GM12873 (cell line): ENCODE results near the gene INPP5E.

Source experiments
- TF ChIP-seq, protein P1 (sequence below): IDR thresholded peaks from 2 replicates; pipeline ENCODE4 v1.5.1; 2012; ENCODE audit warnings: low read depth, mild to moderate bottlenecking, moderate library complexity, low read length, control low read depth; ENCODE audit not compliant: insufficient read depth; ENCODE audit errors: missing control alignments

The INPP5E gene

DNA sequence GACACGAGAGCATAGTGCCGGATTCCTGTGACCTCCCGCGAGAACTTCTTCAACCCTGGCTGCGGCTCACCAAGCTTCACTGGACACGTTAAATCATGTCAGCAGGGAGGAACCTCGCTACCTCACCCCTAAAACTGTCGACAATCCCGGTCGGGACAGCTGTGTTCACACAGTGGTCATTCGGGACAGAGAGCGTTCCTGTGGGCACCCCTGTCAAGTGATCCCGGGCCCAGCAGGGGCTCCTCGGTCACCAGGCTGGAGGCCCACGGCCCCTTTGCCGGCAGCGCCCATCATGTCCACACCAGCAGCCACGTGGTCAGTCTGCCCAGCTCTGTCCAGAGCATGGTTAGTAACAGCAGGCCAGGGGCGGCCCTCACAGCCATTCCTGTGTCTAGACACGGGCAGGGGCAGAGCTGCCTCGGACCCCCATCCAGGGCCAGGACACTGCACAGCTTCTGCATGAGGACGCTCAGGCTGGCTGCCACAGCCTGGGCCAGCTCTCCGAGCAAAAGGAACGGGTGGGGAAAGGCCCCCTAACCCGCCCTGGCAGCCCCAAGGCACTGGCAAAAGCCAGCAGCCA, 3.5 kb downstream of the INPP5E start:
- TF ChIP-seq, protein P1, sequence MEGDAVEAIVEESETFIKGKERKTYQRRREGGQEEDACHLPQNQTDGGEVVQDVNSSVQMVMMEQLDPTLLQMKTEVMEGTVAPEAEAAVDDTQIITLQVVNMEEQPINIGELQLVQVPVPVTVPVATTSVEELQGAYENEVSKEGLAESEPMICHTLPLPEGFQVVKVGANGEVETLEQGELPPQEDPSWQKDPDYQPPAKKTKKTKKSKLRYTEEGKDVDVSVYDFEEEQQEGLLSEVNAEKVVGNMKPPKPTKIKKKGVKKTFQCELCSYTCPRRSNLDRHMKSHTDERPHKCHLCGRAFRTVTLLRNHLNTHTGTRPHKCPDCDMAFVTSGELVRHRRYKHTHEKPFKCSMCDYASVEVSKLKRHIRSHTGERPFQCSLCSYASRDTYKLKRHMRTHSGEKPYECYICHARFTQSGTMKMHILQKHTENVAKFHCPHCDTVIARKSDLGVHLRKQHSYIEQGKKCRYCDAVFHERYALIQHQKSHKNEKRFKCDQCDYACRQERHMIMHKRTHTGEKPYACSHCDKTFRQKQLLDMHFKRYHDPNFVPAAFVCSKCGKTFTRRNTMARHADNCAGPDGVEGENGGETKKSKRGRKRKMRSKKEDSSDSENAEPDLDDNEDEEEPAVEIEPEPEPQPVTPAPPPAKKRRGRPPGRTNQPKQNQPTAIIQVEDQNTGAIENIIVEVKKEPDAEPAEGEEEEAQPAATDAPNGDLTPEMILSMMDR = no peak

DNA sequence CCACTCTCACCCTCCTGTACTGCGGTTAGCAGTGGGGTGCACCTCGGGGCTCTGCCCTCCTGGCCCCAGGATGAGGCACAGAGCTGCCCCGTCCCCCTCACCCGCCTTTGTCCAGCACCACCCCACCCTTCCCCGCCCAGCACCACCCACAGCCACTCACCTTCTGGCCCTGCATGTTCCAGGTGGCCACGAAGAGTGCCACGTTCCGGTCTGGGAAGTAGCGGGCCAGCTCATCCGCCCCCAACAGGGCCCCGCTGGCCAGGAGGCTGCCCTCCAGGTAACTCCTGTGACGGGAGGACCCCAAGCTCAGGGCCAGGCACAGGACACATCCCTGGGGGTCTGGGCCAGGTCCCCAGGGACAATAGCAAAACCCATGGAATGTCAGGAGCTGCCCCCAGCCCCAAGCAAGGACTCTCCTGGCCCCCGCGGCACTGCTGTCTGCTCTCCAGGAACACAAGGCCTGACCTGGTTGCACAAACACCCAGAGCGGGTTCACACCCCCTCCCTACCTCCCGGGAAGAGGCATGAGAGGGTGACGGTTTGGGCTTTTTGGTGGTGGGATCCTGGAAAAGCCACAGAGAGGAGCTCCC, 5.0 kb downstream of the INPP5E start:
- TF ChIP-seq, protein P1 = no peak

DNA sequence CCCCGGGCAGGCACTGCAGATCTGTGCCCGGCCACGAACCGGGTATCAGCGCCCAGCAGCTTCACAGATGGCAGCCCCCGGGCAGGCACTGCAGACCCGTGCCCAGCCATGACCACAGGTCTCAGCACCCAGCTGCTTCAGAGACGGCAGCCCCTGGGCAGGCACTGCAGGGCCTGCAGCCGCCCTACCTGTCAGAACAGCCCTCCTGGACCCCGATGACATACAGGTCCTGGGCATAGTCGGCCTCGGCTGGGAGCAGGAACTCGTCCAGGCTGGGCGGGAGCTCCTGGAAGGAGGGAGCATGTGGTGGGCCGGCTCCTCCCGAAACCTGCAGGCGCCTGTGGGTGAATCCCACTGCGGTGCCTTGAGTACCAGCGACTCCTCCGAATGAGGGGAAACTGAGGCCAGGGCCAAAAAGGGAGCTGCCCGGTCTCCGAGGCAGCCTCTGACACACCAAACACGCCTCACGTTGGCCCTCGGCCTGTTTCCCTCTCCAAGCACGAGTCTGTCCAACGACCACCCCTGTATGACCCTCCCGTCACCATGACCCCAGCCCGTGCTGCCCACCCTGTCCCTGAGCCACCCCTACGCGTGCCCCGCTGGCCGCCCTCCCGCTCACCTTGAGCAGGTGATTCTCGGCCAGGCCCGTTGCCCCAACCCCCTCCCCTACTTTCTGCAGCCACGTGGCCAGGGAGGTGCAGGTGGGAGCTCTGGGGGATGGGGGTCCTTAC, 5.6 kb downstream of the INPP5E start:
- TF ChIP-seq, protein P1 = no peak

DNA sequence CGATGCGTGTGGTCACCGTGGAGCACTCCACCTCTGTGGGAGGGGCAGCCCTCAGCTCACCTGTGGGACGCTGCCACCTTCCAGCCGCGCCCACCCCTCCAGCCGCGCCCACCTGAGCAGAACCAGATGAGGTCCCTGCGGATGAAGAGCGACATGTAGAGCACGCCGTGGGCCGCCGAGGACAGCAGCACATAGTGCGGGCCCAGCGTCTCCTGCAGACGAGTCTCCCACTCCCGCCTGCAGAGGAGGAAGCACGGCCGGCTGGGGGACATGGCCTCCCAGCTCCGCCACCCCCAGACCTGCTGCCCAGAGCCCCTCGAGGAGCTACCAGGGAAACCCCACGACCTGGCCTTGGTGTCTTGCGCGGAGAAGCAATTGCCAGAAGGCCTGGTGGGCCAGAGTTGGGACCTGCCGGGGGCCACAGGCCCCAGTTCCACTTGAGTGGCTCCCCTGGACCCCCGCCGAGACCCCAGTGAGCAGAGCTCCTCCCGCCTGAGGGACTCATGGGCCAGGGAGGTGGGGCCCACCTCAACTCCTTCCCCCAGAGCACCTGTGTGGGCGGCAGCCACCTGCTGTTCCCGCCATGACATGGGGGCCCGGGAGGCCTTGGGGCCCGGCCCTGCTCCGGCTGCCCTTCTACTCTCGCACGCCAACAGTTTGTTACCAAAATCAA, 6.5 kb downstream of the INPP5E start:
- TF ChIP-seq, protein P1 = no peak

DNA sequence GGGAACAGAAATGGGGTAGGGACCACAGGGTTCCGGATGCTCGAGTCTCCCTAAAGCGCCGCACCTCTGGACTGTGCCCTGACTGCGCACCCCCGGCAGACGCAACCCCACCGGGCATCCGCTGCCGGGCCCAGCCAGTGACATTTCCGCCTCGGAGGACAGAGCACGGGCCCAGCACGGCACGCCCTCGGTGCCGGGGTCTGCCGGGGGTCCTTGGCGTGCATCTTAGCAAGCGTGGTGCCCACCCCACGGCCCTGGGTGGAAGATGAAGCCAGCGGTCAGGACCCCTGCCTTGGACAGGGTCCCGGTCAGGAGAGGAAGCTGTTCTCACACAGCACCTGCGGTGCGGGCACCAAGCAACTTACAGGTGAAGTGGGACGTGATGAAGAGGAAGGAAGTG, 7.1 kb downstream of the INPP5E start:
- TF ChIP-seq, protein P1 = no peak

DNA sequence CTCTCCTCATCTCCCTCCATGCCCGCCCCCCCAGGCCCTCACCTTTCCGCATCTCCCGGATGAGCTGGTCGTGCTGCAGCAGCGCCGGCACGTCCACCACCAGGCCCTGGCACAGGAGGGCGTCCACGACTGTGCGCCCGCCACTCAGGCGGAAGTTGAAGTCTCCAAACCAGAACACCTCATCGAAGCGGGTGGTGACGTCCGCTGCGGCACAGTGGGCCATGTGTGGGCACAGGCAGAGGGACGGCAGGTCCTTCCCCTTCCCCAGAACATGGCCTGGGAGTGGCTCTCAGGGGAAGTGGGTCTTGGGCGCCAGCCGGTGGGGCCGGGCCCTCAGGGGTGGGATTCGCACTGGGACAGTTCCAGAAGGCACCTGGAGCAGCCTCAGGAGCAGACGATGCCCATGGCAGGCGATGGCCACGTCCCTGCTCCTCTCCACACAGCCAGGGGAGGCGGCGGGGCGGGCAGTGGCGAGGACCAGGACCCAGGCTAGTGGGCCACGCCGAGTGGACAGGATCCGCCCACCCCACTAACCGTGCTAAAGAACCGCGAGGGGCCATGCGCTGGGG, 7.8 kb downstream of the INPP5E start:
- TF ChIP-seq, protein P1 = no peak

DNA sequence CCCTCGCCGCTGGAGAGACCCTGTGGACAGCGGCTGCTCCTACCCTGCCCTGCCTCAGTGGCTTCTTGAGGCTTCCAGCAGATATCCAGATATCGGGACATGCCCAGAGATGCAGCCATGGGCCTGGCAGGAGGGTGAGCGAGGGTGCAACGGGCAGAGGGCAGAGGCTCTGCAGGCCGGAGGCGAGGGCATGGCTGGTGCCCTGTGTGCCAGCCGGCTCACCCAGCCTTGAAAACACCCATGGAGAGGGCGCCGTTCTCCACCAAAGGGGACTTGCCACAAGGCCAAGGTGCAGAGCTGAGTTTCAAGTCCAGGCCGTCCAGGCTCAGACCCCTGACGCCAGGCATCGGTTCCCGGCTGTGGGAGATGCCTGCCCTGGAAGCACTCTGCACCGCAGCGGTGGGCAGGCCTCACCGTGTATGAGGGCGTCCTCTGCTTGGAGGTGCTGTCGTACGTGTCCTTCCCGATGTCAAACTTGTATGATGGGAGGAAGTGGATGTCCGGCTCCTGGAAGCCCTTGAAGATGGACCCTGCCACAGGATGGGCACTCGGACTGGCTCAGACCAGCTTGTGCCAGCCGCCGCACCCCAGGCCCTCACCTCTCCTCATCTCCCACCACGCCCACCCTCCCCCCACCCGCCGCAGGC, 8.9 kb downstream of the INPP5E start:
- TF ChIP-seq, protein P1 = no peak
